NCI-H524 (cell line): ENCODE data around the gene KRT74.

Experiments used
- DNase-seq, 2 experiments: peaks; one replicate each; lab custom pipeline; 2025; lab: John Stamatoyannopoulos, UW

Gene KRT74

DNA sequence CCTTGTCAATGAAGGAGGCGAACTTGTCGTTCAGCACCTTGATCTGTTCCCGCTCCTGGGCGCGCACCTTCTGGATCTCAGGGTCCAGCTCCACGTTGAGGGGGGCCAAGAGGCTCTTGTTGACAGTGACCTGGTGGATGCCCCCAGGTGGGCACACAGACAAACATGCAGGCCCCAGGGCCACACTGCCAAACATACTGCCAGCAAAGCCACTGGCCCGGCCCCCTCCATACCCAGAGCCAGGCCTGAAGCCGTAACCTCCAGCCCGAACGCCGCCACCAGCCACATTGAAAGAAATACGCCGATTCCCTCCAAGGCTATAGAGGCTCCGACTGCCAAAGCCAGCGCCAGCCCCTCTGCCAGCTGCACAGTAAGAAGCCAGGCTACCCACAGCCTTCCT, 337 bp downstream of the KRT74 start:
- no peak for DNase-seq

- DNase-seq: no peak
Measured at GRCh38 chr12:52570511-52570910, 3.1 kb downstream of the KRT74 start.

- no peak for DNase-seq
Measured at GRCh38 chr12:52568111-52568510, 5.5 kb downstream of the KRT74 start.

DNA sequence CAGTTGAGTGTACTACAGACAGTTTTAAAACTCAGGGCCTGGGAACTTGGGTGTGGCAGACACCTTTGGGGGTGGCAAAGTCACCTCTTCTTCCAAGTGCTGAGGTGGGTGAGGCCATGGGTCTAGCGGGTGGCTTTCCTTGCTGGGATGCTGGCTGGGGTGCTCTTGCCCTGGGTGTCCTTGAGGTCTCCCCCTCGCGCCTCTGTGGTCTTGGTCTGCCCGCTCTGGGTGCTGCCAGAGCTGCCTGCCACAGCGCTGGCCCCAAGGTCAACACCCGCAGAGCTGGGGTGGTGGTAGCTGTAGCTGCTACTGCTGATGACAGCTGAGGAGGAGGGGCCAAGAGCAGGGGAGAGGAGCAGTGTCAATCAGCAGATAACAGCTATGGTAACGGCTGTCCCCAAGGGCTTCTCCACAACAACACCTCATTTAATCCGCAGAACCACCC, 6.8 kb downstream of the KRT74 start:
- peak; percentile 28 to 78 for DNase-seq

GRCh38 chr12:52564582-52564981, 9.1 kb downstream of the KRT74 start:
- DNase-seq: no peak

- no peak for DNase-seq
Measured at GRCh38 chr12:52561880-52562449, 11.7 kb downstream of the KRT74 start.

- no peak for DNase-seq
Measured at GRCh38 chr12:52559979-52560378, 13.7 kb downstream of the KRT74 start.

DNA sequence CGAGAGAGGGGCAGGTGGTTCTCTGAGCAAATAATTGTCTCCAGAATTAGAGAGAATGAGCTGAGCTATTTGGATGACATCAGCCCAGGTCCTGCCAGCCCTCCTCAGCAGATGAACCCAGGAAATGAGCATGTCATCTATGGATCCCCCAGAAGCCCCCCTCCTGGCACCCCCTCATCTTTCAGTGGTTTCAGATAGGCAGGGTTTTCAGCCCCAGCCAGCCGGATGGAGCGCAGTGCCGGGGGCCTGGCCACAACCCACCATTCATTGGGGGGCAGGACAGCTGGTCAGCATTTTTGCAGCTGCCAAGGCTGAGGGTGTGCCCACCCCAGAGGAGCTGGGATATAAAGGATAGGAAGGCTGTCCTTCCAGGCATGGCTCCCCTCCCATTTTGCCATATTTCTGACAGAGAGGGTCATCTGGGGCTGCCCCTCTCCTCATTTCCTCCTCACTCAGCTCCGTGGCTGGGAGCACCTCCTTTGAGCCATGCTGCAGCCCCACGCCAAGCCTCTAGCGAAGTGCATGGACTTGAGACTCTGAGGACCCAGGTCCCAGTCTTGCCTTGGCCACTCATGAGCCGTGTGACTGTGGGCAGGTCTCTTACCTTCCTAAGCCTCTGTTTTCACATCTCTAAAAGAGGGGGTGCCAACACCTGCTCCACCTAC, 14.7 kb downstream of the KRT74 start:
- DNase-seq: no peak

DNA sequence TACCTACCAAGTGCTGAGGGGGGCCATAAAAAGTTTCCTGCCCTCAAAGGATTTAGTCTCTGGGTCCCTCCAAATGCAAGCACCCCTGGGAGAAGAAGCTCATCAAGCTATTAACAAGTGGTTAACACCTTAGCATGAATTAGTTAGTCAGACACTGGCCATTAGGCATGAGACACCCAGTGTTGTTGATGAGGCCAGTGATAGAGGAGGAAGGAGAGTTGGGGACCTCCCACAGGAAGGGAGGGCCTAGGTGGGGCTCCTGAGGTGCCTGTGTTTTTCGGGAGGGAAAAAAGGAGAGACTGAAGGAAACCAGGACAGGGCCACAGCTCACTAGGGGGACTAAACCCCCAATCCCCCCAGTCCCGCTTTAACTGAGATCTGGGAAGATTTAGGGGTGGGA, 16.2 kb downstream of the KRT74 start:
- no peak for DNase-seq

GRCh38 chr12:52555577-52555976, 18.1 kb downstream of the KRT74 start:
- DNase-seq: no peak

GRCh38 chr12:52552681-52553195, 20.9 kb downstream of the KRT74 start, which contains the start of gene KRT71:
KRT71 (minus strand) TSS chr12:52553145; CDS start chr12:52553077, 68 bp downstream.
- DNase-seq: no peak

DNA sequence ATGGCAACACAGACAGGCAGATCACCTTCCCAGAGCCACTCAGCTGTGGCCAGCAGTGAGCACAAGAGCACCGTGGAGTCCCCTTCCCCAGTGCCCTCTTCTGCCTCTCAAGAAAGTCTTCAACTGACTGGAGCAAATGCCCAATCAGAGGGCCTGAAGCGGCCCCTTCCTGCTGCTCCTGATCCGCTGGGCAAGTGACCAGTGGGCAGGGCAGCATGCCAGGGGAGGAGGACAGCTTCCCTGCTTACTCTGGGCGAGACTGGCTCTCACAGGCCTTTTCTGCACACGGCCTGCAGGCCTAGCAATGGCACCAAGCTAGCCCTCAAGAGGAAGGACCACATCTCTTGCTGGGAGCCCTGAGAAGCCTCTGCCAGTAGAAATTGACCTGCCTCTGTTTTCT, 21.6 kb downstream of the KRT74 start:
- DNase-seq: no peak

DNA sequence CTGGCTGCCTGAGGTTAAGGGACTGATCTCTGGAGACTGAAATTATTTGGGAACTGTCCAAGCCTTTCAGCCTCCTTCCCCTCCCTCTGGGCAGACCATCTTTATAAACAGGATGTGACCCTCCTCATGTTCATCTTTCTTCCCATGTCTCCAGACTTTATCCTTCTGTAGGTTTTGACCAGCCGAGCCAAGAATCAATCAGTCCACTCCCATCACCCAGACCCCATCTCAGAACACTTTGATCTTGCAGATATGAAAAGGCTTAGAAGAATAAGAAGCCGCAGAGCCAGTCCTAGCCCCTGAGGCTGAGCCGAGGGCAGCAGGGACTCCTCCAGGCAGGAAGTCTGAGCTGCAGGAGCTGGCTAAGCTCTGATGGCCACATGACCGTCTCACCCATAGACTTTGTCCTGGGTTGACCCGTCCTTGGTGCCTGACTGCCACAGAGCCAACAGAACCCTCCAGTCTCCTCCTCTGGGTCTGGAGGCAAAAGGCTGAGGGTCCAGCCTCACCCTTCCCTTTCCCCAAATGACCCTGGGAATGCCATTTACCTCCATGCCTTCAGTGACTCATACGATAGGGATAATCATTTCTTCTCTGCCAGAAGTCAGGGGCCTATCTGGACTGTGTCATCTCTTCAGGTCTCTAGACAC, 22.3 kb downstream of the KRT74 start:
- no peak for DNase-seq

- DNase-seq: no peak
Measured at GRCh38 chr12:52546126-52546525, 27.5 kb downstream of the KRT74 start.

- no peak for DNase-seq
Measured at GRCh38 chr12:52543985-52544883, 29.4 kb downstream of the KRT74 start.

DNA sequence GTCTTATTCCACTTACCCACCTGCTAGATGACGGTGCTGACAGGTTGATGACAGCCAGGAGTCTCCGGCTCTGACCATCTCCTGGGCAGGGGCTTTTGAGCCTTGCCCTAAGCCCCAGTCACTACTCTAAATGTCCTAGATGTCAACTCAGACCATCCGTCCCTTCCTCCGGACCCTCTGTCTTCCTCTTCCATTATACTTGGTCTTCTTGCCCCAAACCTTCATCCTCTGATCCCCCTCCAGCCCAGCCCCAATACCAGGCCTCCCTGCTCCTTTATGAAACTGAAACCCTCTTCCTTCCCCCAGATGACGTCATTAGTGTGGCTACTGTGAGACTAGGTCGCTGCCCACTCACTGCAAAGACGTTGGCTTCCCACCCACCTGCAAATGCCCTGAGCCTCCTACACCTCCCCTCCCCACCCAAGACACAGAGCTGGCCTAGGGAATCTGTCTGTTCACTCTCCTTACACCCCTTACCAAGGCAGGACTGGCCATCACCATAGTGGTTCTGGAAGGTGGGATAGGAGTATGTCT, 30.8 kb downstream of the KRT74 start:
- DNase-seq: no peak

DNA sequence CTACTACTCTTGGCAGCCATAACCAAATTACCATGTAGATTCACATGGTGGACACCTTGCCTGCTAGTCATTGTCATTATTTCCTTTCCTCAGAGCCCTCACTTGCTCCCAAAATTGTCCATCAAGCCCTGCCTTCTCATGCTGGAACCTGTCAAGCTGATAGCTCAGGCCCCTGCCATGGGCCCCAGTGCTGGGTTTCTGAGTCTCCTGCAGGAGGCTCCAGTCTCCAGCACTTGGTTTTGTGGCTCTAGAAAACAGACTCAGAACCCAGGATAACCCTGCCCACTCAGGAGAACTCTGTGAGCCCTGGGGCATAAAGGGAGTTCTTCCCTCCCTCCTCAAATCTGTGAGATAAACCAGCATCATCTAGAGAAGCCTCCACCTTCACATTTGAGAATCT, 31.5 kb downstream of the KRT74 start:
- DNase-seq: no peak

GRCh38 chr12:52541709-52542108, 31.9 kb downstream of the KRT74 start:
- no peak for DNase-seq

DNA sequence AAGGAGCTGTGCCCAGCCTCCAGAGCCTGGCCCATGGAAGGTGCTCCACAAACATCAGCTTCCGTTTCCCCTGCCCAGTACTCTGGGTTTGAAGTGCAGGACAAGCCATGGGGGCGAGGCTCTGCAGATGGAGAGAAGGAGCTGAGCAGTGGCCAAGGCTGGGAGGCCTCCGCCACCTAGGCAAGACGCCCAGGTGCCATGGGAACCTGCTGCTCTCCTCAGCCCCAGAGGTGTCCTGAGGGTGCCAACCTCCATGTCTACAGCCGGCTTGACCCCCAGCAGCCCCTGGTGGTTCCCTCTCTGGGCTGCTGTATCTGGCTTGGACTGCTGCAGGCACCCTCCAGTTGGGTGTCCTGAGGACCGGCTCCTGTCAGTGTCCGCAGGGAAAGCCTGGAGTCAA, 33.1 kb downstream of the KRT74 start:
- DNase-seq: no peak

GRCh38 chr12:52539821-52540173, 33.8 kb downstream of the KRT74 start:
- no peak for DNase-seq

DNA sequence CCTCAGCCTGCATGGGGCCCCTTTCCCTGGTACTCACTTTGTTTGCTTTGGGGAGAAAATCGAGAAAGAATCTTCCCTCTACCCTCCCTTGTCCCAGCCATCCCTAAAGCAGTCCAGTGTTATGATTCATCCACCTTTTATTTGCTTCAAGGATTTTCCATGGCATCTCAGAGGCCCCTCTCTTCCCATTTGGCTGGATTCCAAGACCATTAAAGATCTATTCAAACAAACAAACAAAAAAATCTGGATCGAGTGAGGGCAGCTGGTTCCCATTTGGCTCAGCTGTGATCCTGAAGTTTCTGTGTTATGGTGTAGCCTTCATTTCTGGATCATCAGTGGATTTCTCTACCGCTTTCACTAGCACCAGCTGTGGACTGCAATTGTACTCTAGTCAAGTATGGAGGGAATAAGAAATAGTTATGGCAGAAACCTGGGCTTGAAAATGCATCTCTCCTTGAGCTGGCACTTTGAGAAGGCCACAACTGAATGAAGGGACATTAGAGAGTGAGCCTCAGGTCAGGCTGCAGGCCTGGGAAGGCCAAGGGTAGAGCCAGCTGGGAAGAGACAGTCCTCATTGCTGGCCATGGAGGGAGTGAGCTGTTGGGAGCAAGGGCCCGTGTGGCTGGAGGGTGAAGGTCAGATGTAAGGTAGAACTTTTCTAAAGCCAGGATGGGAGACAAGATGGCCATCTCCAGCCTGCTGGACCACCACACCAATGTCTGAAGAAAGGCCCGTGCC, 34.4 kb downstream of the KRT74 start:
- peak in 1 of 2 experiments; percentile 12 for DNase-seq
